CD4-positive, alpha-beta T cell treated with Interleukin-17A for 1 hour (primary cell): ENCODE measurements around the gene PTPRH.
"Not testable (repeated sequence)": the region's sequence is repeated elsewhere in the genome, so short reads cannot be mapped to it uniquely, and the experiment has no call there.

ENCODE experiments used
- DNase-seq: peaks from one replicate; pipeline ENCODE4 v3.0.0-alpha.2; 2020

Gene PTPRH

GRCh38 chr19:55156202-55157063 is 52.9 kb downstream of the PTPRH start:
- DNase-seq = peak; percentile 44

GRCh38 chr19:55155784-55156183 is 53.5 kb downstream of the PTPRH start:
- DNase-seq = not testable (repeated sequence)

GRCh38 chr19:55153652-55154264 is 55.5 kb downstream of the PTPRH start:
- DNase-seq = no peak

- DNase-seq = no peak
These were observed 57.3 kb downstream of the PTPRH start for GRCh38 chr19:55152017-55152416.

- DNase-seq = no peak
These were observed 60.0 kb downstream of the PTPRH start, which contains the start of gene TNNT1 for GRCh38 chr19:55149078-55150003. Gene TNNT1 (minus strand): TSS chr19:55149206. CDS start chr19:55147157, 2,049 bp downstream.

GRCh38 chr19:55147545-55148251 is 61.6 kb downstream of the PTPRH start:
- no peak for DNase-seq

- DNase-seq = no peak
These were observed 62.5 kb downstream of the PTPRH start for GRCh38 chr19:55146705-55147273.

- DNase-seq = peak; percentile 14
These were observed 63.1 kb downstream of the PTPRH start for GRCh38 chr19:55146078-55146704.

- DNase-seq = no peak
These were observed 64.1 kb downstream of the PTPRH start for GRCh38 chr19:55145232-55145631.

- DNase-seq = no peak
These were observed 67.6 kb downstream of the PTPRH start for GRCh38 chr19:55141696-55142095.

GRCh38 chr19:55137915-55138314 is 71.4 kb downstream of the PTPRH start:
- DNase-seq = no peak

GRCh38 chr19:55136399-55137102 is 72.8 kb downstream of the PTPRH start:
- no peak for DNase-seq

- DNase-seq = no peak
These were observed 74.6 kb downstream of the PTPRH start for GRCh38 chr19:55134736-55135135.

- DNase-seq = no peak
These were observed 75.5 kb downstream of the PTPRH start for GRCh38 chr19:55133639-55134444.

- no peak for DNase-seq
These were observed 76.7 kb downstream of the PTPRH start for GRCh38 chr19:55132453-55133129.

- no peak for DNase-seq
These were observed 77.9 kb downstream of the PTPRH start for GRCh38 chr19:55131421-55131820.
